GM23338 (cell line): ENCODE data around the gene NOC3L. TPM values are rescaled to one million over a fixed set of nuclear protein-coding genes. Genes with fewer than 3 reads are reported as not detected.
A peak's percentile ranks its signal among the peaks of the same experiment; 100 is the strongest.

Experiments
- ATAC-seq: fragments of 200-7000 bp; cut with Tn5 transposase; 3 replicates; pipeline ENCODE4 v1.9.1; 2020
- DNase-seq: peaks from one replicate; pipeline ENCODE4 v3.0.0-alpha.2; 2015; ENCODE audit warnings: low spot score
- H2AFZ ChIP-seq: fragments of 200-600 bp; sonication (generic); 2 replicates; pipeline ENCODE4 v1.8.0; 2016; ENCODE audit warnings: antibody characterized with exemption, mild to moderate bottlenecking, moderate library complexity
- H3F3A ChIP-seq: fragments of 200-600 bp; sonication (generic); replicated peaks from 2 replicates; pipeline ENCODE4 v1.8.0; 2017; ENCODE audit warnings: antibody characterized with exemption, mixed run types, low read depth
- H3K27ac ChIP-seq: fragments of 200-600 bp; sonication (generic); 2 replicates; pipeline ENCODE4 v1.6.1; 2016; ENCODE audit warnings: low read depth
- H3K27me3 ChIP-seq: fragments of 200-600 bp; sonication (generic); 2 replicates; pipeline ENCODE4 v1.8.0; 2016; ENCODE audit warnings: mild to moderate bottlenecking, mixed run types, moderate library complexity; ENCODE audit not compliant: insufficient read depth
- H3K36me3 ChIP-seq: fragments of 200-600 bp; sonication (generic); 2 replicates; pipeline ENCODE4 v1.8.0; 2016; ENCODE audit warnings: mild to moderate bottlenecking; ENCODE audit not compliant: insufficient read depth
- H3K4me1 ChIP-seq: fragments of 200-600 bp; sonication (generic); 2 replicates; pipeline ENCODE4 v1.8.0; 2016; ENCODE audit warnings: mild to moderate bottlenecking, moderate library complexity; ENCODE audit not compliant: insufficient read depth
- H3K4me2 ChIP-seq: fragments of 200-600 bp; sonication (generic); 2 replicates; pipeline ENCODE4 v1.7.1; 2017; ENCODE audit warnings: mixed run types
- H3K4me3 ChIP-seq: fragments of 200-600 bp; sonication (generic); 2 replicates; pipeline ENCODE4 v1.6.1; 2016; ENCODE audit warnings: mixed run types
- H3K79me2 ChIP-seq: fragments of 200-600 bp; sonication (generic); replicated peaks from 2 replicates; pipeline ENCODE4 v1.8.0; 2017; ENCODE audit warnings: mild to moderate bottlenecking; ENCODE audit not compliant: insufficient read depth
- H3K9me2 ChIP-seq: fragments of 200-600 bp; sonication (generic); 2 replicates; pipeline ENCODE4 v1.8.0; 2017; ENCODE audit not compliant: insufficient read depth
- H4K20me1 ChIP-seq: fragments of 200-600 bp; sonication (generic); replicated peaks from 2 replicates; pipeline ENCODE4 v1.8.0; 2017; ENCODE audit warnings: mild to moderate bottlenecking; ENCODE audit not compliant: insufficient read depth
- H3K27ac Mint-ChIP-seq: 2 replicates; pipeline ENCODE4 v1.8.0; 2020; ENCODE audit warnings: inconsistent platforms, mild to moderate bottlenecking, moderate library complexity, mixed read lengths
- H3K27me3 Mint-ChIP-seq: 3 replicates; pipeline ENCODE4 v1.8.0; 2022; ENCODE audit warnings: low read depth, mild to moderate bottlenecking, moderate library complexity, mixed read lengths, inconsistent platforms; ENCODE audit not compliant: insufficient read depth, poor library complexity
- H3K36me3 Mint-ChIP-seq: 3 replicates; pipeline ENCODE4 v1.8.0; 2021; ENCODE audit warnings: low read depth, mild to moderate bottlenecking, inconsistent platforms, moderate library complexity, mixed read lengths
- H3K4me1 Mint-ChIP-seq: 3 replicates; pipeline ENCODE4 v1.8.0; 2020; ENCODE audit warnings: mild to moderate bottlenecking, inconsistent platforms, mixed read lengths
- H3K4me3 Mint-ChIP-seq: 3 replicates; pipeline ENCODE4 v1.8.0; 2021; ENCODE audit warnings: moderate library complexity, mild to moderate bottlenecking, inconsistent platforms, mixed read lengths
- H3K9me3 Mint-ChIP-seq: 3 replicates; pipeline ENCODE4 v1.8.0; 2020; ENCODE audit warnings: moderate library complexity, mild to moderate bottlenecking, inconsistent platforms, mixed read lengths
- CREB1 ChIP-seq: fragments of 250-450 bp; sonication (Bioruptor Pico); IDR thresholded peaks from 2 replicates; pipeline ENCODE4 v1.5.0; 2020; ENCODE audit warnings: low read depth, mild to moderate bottlenecking, moderate library complexity
- ETS1 ChIP-seq: IDR thresholded peaks from 2 replicates; pipeline ENCODE4 v1.6.1; 2016; ENCODE audit warnings: antibody characterized with exemption
- EZH2 ChIP-seq: fragments of 200-600 bp; sonication (generic); IDR thresholded peaks from one replicate; pipeline ENCODE4 v1.8.0; 2017; ENCODE audit warnings: antibody characterized with exemption, mild to moderate bottlenecking, low read depth; ENCODE audit not compliant: unreplicated experiment
- EZH2phosphoT487 ChIP-seq: fragments of 200-600 bp; sonication (generic); IDR thresholded peaks from one replicate; pipeline ENCODE4 v1.8.1; 2018; ENCODE audit warnings: antibody characterized with exemption; ENCODE audit not compliant: unreplicated experiment
- JUNB ChIP-seq: IDR thresholded peaks from one replicate; pipeline ENCODE4 v1.6.1; 2016; ENCODE audit warnings: antibody characterized with exemption; ENCODE audit not compliant: unreplicated experiment
- POLR2AphosphoS5 ChIP-seq: IDR thresholded peaks from 2 replicates; pipeline ENCODE4 v1.6.1; 2016; ENCODE audit warnings: antibody characterized with exemption, low read depth
- REST ChIP-seq: IDR thresholded peaks from one replicate; pipeline ENCODE4 v1.6.1; 2018; ENCODE audit warnings: antibody characterized with exemption; ENCODE audit not compliant: unreplicated experiment
- STAT1 ChIP-seq: IDR thresholded peaks from one replicate; pipeline ENCODE4 v1.6.1; 2016; ENCODE audit warnings: antibody characterized with exemption; ENCODE audit not compliant: unreplicated experiment
- ZNF114 ChIP-seq: fragments of 250-450 bp; sonication (Bioruptor Pico); IDR thresholded peaks from 2 replicates; pipeline ENCODE4 v1.5.0; 2020; ENCODE audit warnings: mild to moderate bottlenecking, moderate library complexity
- ZNF331 ChIP-seq: fragments of 250-450 bp; sonication (Bioruptor Pico); IDR thresholded peaks from 2 replicates; pipeline ENCODE4 v1.5.0; 2020; ENCODE audit warnings: low read depth, mild to moderate bottlenecking, moderate library complexity
- ZNF462 ChIP-seq: fragments of 250-450 bp; sonication (Bioruptor Pico); IDR thresholded peaks from 2 replicates; pipeline ENCODE4 v1.5.0; 2020; ENCODE audit warnings: mild to moderate bottlenecking, moderate library complexity
- polyA plus RNA-seq: library from polyadenylated mRNA; unstranded; fragments of >200 nt; fragmentation: Nextera tagmentation; extraction: Ambion mirVana; gene quantifications from 2 replicates; pipeline ENCODE4 v1.2.1, GENCODE V29; 2016
- total RNA-seq: library from RNA; depleted of rRNA; stranded (reverse); fragments of >200 nt; shearing (Covaris generic); gene quantifications from 2 replicates; pipeline ENCODE4 v1.2.3, GENCODE V29; 2014

The NOC3L gene
- total and polyA plus RNA-seq, 2 experiments from 2014 or later = 43.1 to 62.1 TPM

- H3K4me2 ChIP-seq = no peak overlapping the region
Observed at GRCh38 chr10:94327649-94328048, 35.1 kb downstream of the NOC3L start.

GRCh38 chr10:94324609-94325233 lies 38.0 kb downstream of the NOC3L start:
- no peak overlapping the region for H3K4me3 Mint-ChIP-seq
- no peaks in the 10 kb centered on the region for H3K9me3 Mint-ChIP-seq
- Histone ChIP-seq H3K4me3 (no peak overlapping the region), H4K20me1 (peaks cover 10% of the 10 kb centered on the region; the same call in 1 of the 2 replicates), H3K36me3 (no peaks in the 10 kb centered on the region; the same call in 1 of the 2 replicates), H3K4me2 (no peak overlapping the region), H3K27me3 (no peaks in the 10 kb centered on the region), H3K27ac (no peak overlapping the region), H3K4me1 (no peaks in the 10 kb centered on the region), H3K79me2 (no peaks in the 10 kb centered on the region), H3K9me2 (no peaks in the 10 kb centered on the region), H3F3A (peaks cover 4% of the 10 kb centered on the region; the same call in 1 of the 2 replicates), H2AFZ (no peak overlapping the region)
- no peaks in the 10 kb centered on the region for H3K27me3 Mint-ChIP-seq
- peak overlapping the region; percentile 69 for H3K27ac Mint-ChIP-seq
- DNase-seq (no peak), ATAC-seq (no peak)
- H3K4me1 Mint-ChIP-seq = no peaks in the 10 kb centered on the region
- peaks cover 32% of the 10 kb centered on the region; the same call in 2 of the 3 replicates for H3K36me3 Mint-ChIP-seq
- no peak for TF ChIP-seq REST
- no peak for TF ChIP-seq POLR2AphosphoS5
- TF ChIP-seq ZNF114 = no peak
- TF ChIP-seq ZNF462 (CRISPR knock-in tag) = no peak

More at GRCh38 chr10:94327649-94328048, 35.1 kb downstream of the NOC3L start:
- Histone ChIP-seq H3K36me3 (peaks cover 9% of the 10 kb centered on the region; the same call in 1 of the 2 replicates), H3K4me3 (no peak overlapping the region), H3K27me3 (no peaks in the 10 kb centered on the region), H3F3A (no peaks in the 10 kb centered on the region), H3K9me2 (no peaks in the 10 kb centered on the region), H4K20me1 (peaks cover 5% of the 10 kb centered on the region; the same call in 1 of the 2 replicates), H3K4me1 (no peaks in the 10 kb centered on the region), H3K27ac (no peak overlapping the region), H2AFZ (no peak overlapping the region), H3K79me2 (no peaks in the 10 kb centered on the region)
- ATAC-seq (no peak), DNase-seq (no peak)
- Mint-ChIP-seq H3K9me3 (no peaks in the 10 kb centered on the region), H3K36me3 (peaks cover 57% of the 10 kb centered on the region; the same call in 2 of the 3 replicates), H3K4me1 (no peaks in the 10 kb centered on the region), H3K4me3 (no peak overlapping the region), H3K27ac (no peak overlapping the region), H3K27me3 (no peaks in the 10 kb centered on the region)
- TF ChIP-seq JUNB (no peak), STAT1 (no peak), EZH2phosphoT487 (no peak), ZNF114 (no peak), EZH2 (no peak), CREB1 (CRISPR knock-in tag) (no peak), ZNF331 (CRISPR knock-in tag) (no peak), ETS1 (no peak)
